ENCODE results near the gene VIT. TPM values are rescaled to one million over a fixed set of nuclear protein-coding genes. Genes with fewer than 3 reads are reported as not detected.

The VIT gene
- total RNA-seq, 3 donors from 2014 or later (not counting 1 experiment from before 2014, with no cell fraction given): 1.4 to 1.9 (median 1.7) TPM

DNA sequence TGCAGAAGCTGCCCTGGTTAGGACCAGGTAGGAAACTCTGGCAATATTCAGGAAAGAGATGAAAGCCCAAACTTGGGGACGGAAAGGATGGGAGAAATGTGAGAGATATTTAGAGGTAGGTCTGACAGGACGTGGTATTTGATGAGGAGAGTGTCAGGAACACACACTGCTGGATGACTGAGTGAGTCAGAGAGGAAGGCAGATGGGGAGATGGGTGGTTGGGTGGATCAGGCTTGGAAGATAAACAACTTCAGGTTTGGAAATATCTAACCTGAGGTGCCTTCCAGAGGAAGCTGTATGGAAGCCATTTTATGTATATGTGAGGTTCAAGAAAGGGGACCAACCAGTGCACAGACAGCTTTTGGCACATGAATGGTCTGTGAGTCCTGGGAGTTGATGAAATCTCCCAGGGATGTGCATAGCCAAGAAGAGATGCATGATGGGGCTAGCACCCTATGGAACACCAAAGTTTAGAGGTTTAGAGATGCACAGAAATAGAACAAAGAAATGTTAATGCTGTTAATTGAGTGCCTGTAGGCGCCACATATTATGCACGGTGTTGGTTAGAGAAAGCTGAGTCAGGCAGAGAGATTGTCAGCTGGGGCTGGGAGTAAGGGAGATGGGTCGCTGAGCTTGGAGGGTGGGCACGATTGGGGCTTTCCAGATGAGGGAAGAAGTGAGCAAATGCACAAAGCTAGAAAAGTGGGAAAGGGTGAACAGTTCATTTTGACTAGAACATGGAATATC is 101.0 kb downstream of the VIT start:
- Mint-ChIP-seq H3K27me3 (ENCODE audit: low read depth in 2 of 2) (no peaks in the 10 kb centered on the region), H3K9me3 (no peaks in the 10 kb centered on the region), H3K4me1 (peaks cover 66 to 69% of the 10 kb centered on the region in 2 donors), H3K4me3 (peak overlapping the region; percentile 74), H3K27ac (peak overlapping the region; percentile 91 to 95), H3K36me3 (no peaks in the 10 kb centered on the region)
- Histone ChIP-seq H3K9me3 (ENCODE audit: control insufficient read depth, insufficient read depth, low read length) (no peaks in the 10 kb centered on the region), H3K4me1 (ENCODE audit: control insufficient read depth, insufficient read depth, low read length) (peaks cover 51% of the 10 kb centered on the region), H3K27me3 (ENCODE audit: control insufficient read depth, insufficient read depth, low read length) (no peaks in the 10 kb centered on the region), H3K27ac (ENCODE audit: low read length) (peak overlapping the region; percentile 85), H3K4me3 (ENCODE audit: low read length) (no peak overlapping the region), H3K36me3 (ENCODE audit: control insufficient read depth, insufficient read depth, low read length) (no peaks in the 10 kb centered on the region)
- 46% methylated on average over 6 of the region's 6 CpGs for WGBS (ENCODE audit: insufficient coverage)
- ATAC-seq (peak in 1 of 3 donors; percentile 6), DNase-seq (no peak)
- intact Hi-C loops (cut with micrococcal nuclease): no loop called here
- TF ChIP-seq, protein P1, sequence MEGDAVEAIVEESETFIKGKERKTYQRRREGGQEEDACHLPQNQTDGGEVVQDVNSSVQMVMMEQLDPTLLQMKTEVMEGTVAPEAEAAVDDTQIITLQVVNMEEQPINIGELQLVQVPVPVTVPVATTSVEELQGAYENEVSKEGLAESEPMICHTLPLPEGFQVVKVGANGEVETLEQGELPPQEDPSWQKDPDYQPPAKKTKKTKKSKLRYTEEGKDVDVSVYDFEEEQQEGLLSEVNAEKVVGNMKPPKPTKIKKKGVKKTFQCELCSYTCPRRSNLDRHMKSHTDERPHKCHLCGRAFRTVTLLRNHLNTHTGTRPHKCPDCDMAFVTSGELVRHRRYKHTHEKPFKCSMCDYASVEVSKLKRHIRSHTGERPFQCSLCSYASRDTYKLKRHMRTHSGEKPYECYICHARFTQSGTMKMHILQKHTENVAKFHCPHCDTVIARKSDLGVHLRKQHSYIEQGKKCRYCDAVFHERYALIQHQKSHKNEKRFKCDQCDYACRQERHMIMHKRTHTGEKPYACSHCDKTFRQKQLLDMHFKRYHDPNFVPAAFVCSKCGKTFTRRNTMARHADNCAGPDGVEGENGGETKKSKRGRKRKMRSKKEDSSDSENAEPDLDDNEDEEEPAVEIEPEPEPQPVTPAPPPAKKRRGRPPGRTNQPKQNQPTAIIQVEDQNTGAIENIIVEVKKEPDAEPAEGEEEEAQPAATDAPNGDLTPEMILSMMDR (IDR thresholded peaks at IDR 0.05): no peak

DNA sequence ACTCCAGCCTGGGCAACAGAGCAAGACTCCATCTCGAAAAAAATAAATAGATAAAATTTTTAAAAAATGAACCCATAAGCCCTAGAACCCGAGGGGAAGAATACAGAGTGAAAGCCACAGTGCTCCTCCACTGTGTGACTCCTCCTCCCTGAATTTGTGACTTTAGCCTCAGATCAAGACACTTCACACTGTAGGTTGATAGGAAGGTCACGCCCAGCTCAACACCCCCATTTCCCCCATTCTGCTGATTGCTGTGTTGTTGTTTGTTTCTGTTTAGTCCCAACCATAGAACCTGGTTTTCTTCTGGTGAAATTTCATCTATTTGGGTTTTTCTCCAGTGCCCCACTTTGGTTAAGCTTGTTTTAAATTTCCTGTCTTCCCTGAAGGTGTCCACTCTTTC is 102.2 kb downstream of the VIT start:
- Histone ChIP-seq H3K27me3 (ENCODE audit: control insufficient read depth, insufficient read depth, low read length) (no peaks in the 10 kb centered on the region), H3K36me3 (ENCODE audit: control insufficient read depth, insufficient read depth, low read length) (no peaks in the 10 kb centered on the region), H3K27ac (ENCODE audit: low read length) (peak overlapping the region; percentile 85), H3K4me3 (ENCODE audit: low read length) (no peak overlapping the region), H3K9me3 (ENCODE audit: control insufficient read depth, insufficient read depth, low read length) (peaks cover 4% of the 10 kb centered on the region), H3K4me1 (ENCODE audit: control insufficient read depth, insufficient read depth, low read length) (peaks cover 61% of the 10 kb centered on the region)
- Mint-ChIP-seq H3K27me3 (ENCODE audit: low read depth in 2 of 2) (no peaks in the 10 kb centered on the region), H3K9me3 (no peaks in the 10 kb centered on the region), H3K4me3 (peak overlapping the region; percentile 70), H3K4me1 (peaks cover 72 to 74% of the 10 kb centered on the region in 2 donors), H3K36me3 (no peaks in the 10 kb centered on the region), H3K27ac (peak overlapping the region; percentile 91 to 95)
- intact Hi-C loops (cut with micrococcal nuclease): no loop called here
- peak; percentile 56 to 80 (median 65) for ATAC-seq
- TF ChIP-seq, protein P1 (IDR thresholded peaks at IDR 0.05): no peak
- DNase-seq: peak; percentile 34 to 60
- 67% methylated on average over 1 of the region's 3 CpGs for WGBS (ENCODE audit: insufficient coverage)

DNA sequence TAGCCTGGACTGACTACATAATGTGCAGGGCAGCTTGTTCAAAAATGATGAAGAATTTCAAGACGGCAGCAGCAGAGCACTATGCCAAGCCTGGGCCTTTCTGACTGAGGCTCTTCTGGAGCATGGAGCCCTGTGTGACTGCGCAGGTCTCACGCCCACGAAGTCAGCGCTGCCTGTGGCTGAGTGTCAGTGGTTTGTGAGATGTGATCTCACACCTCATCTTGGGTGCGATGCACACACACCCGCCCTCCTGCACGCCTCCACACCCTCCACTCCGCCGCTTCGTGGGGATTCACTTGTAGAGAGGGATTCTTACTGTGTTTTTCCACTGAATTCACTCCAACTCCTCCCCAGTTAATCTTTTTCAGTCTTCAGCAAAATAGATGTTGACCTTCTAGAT is 103.9 kb downstream of the VIT start:
- DNase-seq: peak; percentile 76 to 78
- TF ChIP-seq, protein P1 (IDR thresholded peaks at IDR 0.05): no peak

More for the DNA sequence above, 103.9 kb downstream of the VIT start:
- no peaks in the 10 kb centered on the region for H3K27me3 Mint-ChIP-seq (ENCODE audit: low read depth in 2 of 2)
- H3K27ac ChIP-seq (ENCODE audit: low read length): peak overlapping the region; percentile 85
- peak overlapping the region; percentile 91 to 95 for H3K27ac Mint-ChIP-seq
- ATAC-seq: peak; percentile 81 to 93 (median 92)
- H3K4me1 ChIP-seq (ENCODE audit: control insufficient read depth, insufficient read depth, low read length): peaks cover 77% of the 10 kb centered on the region
- 57% methylated on average over 5 of the region's 11 CpGs for WGBS (ENCODE audit: insufficient coverage)
- H3K4me3 ChIP-seq (ENCODE audit: low read length): no peak overlapping the region
- H3K36me3 ChIP-seq (ENCODE audit: control insufficient read depth, insufficient read depth, low read length): no peaks in the 10 kb centered on the region
- H3K9me3 ChIP-seq (ENCODE audit: control insufficient read depth, insufficient read depth, low read length): peaks cover 4% of the 10 kb centered on the region
- H3K36me3 Mint-ChIP-seq: no peaks in the 10 kb centered on the region
- intact Hi-C loops (cut with micrococcal nuclease): loop anchor here (2.0 to 10.0 kb wide), 4 partner anchors 34 to 560 kb away; partner anchors contain the start of genes GPATCH11, HEATR5B and STRN
- peak overlapping the region; percentile 81 for H3K4me3 Mint-ChIP-seq
- no peaks in the 10 kb centered on the region for H3K27me3 ChIP-seq (ENCODE audit: control insufficient read depth, insufficient read depth, low read length)
- H3K9me3 Mint-ChIP-seq: no peaks in the 10 kb centered on the region
- peaks cover 76 to 87% of the 10 kb centered on the region in 2 donors for H3K4me1 Mint-ChIP-seq
